Measurements from ENCODE around the gene CSNK1A1L. TPM values are rescaled to one million over a fixed set of nuclear protein-coding genes. Genes with fewer than 3 reads are reported as not detected.

Gene CSNK1A1L
- total RNA-seq, 1 experiment from 2014 or later, result not detected

- no peaks in the 10 kb centered on the region for H3K27me3 Mint-ChIP-seq (ENCODE audit: insufficient read depth, unreplicated experiment)
- Histone ChIP-seq H3K4me1 (no peaks in the 10 kb centered on the region), H3K36me3 (ENCODE audit: control insufficient read depth, insufficient read depth, low read length) (no peaks in the 10 kb centered on the region), H3K4me3 (ENCODE audit: low read depth, low read length) (no peak overlapping the region), H3K9me3 (no peaks in the 10 kb centered on the region), H3K27me3 (replicated peaks; ENCODE audit: control insufficient read depth, insufficient read depth, low read length) (no peaks in the 10 kb centered on the region)
- BruUV-seq (replicated peaks), result no TSS peak
- CTCF ChIA-PET, result no interaction called here
- no peak for DNase-seq
- TF ChIP-seq, protein P1, sequence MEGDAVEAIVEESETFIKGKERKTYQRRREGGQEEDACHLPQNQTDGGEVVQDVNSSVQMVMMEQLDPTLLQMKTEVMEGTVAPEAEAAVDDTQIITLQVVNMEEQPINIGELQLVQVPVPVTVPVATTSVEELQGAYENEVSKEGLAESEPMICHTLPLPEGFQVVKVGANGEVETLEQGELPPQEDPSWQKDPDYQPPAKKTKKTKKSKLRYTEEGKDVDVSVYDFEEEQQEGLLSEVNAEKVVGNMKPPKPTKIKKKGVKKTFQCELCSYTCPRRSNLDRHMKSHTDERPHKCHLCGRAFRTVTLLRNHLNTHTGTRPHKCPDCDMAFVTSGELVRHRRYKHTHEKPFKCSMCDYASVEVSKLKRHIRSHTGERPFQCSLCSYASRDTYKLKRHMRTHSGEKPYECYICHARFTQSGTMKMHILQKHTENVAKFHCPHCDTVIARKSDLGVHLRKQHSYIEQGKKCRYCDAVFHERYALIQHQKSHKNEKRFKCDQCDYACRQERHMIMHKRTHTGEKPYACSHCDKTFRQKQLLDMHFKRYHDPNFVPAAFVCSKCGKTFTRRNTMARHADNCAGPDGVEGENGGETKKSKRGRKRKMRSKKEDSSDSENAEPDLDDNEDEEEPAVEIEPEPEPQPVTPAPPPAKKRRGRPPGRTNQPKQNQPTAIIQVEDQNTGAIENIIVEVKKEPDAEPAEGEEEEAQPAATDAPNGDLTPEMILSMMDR (IDR thresholded peaks at IDR 0.05; ENCODE audit: insufficient read depth in 1 of 2, low read depth in 1 of 2, low read length in 1 of 2, severe bottlenecking in 1 of 2, unreplicated experiment in 1 of 2), result no peak
- no peaks in the 10 kb centered on the region for H3K36me3 Mint-ChIP-seq (ENCODE audit: insufficient read depth, unreplicated experiment)
- H3K4me1 Mint-ChIP-seq (ENCODE audit: low read depth, unreplicated experiment), result no peaks in the 10 kb centered on the region
- no peak overlapping the region for H3K27ac Mint-ChIP-seq (ENCODE audit: unreplicated experiment)
- intact Hi-C loops (cut with micrococcal nuclease; ENCODE audit: unreplicated experiment), result no loop called here
- POLR2A ChIA-PET, result no interaction called here
- H3K9me3 Mint-ChIP-seq (ENCODE audit: unreplicated experiment), result no peaks in the 10 kb centered on the region
- no peak overlapping the region for H3K4me3 Mint-ChIP-seq (ENCODE audit: unreplicated experiment)
Observed at GRCh38 chr13:37141011-37141410, 35.5 kb upstream of the CSNK1A1L start.

- no TSS peak for BruUV-seq (replicated peaks)
- CTCF ChIA-PET, result no interaction called here
- no peak overlapping the region for H3K27ac Mint-ChIP-seq (ENCODE audit: unreplicated experiment)
Observed at GRCh38 chr13:37139356-37139755, 33.9 kb upstream of the CSNK1A1L start.

GRCh38 chr13:37138926-37139325 is 33.5 kb upstream of the CSNK1A1L start:
- no peak for DNase-seq
- Histone ChIP-seq H3K4me3 (ENCODE audit: low read depth, low read length) (no peak overlapping the region), H3K27me3 (replicated peaks; ENCODE audit: control insufficient read depth, insufficient read depth, low read length) (no peaks in the 10 kb centered on the region), H3K36me3 (ENCODE audit: control insufficient read depth, insufficient read depth, low read length) (no peaks in the 10 kb centered on the region), H3K4me1 (peaks cover 7% of the 10 kb centered on the region; the same call in 1 of the 2 replicates), H3K9me3 (no peaks in the 10 kb centered on the region)
- TF ChIP-seq, protein P1 (IDR thresholded peaks at IDR 0.05; ENCODE audit: insufficient read depth in 1 of 2, low read depth in 1 of 2, low read length in 1 of 2, severe bottlenecking in 1 of 2, unreplicated experiment in 1 of 2), result no peak
- no TSS peak for BruUV-seq (replicated peaks)
- Mint-ChIP-seq H3K9me3 (ENCODE audit: unreplicated experiment) (no peaks in the 10 kb centered on the region), H3K4me3 (ENCODE audit: unreplicated experiment) (no peak overlapping the region), H3K27ac (ENCODE audit: unreplicated experiment) (no peak overlapping the region), H3K4me1 (ENCODE audit: low read depth, unreplicated experiment) (peaks cover 9% of the 10 kb centered on the region), H3K27me3 (ENCODE audit: insufficient read depth, unreplicated experiment) (no peaks in the 10 kb centered on the region), H3K36me3 (ENCODE audit: insufficient read depth, unreplicated experiment) (no peaks in the 10 kb centered on the region)
- CTCF ChIA-PET, result no interaction called here
- intact Hi-C loops (cut with micrococcal nuclease; ENCODE audit: unreplicated experiment), result no loop called here
- POLR2A ChIA-PET, result no interaction called here

More at GRCh38 chr13:37139356-37139755, 33.9 kb upstream of the CSNK1A1L start:
- DNase-seq, result no peak
- Mint-ChIP-seq H3K4me3 (ENCODE audit: unreplicated experiment) (no peak overlapping the region), H3K9me3 (ENCODE audit: unreplicated experiment) (no peaks in the 10 kb centered on the region), H3K27me3 (ENCODE audit: insufficient read depth, unreplicated experiment) (no peaks in the 10 kb centered on the region), H3K36me3 (ENCODE audit: insufficient read depth, unreplicated experiment) (no peaks in the 10 kb centered on the region), H3K4me1 (ENCODE audit: low read depth, unreplicated experiment) (peaks cover 5% of the 10 kb centered on the region)
- Histone ChIP-seq H3K4me1 (peaks cover 2% of the 10 kb centered on the region; the same call in 1 of the 2 replicates), H3K4me3 (ENCODE audit: low read depth, low read length) (no peak overlapping the region), H3K27me3 (replicated peaks; ENCODE audit: control insufficient read depth, insufficient read depth, low read length) (no peaks in the 10 kb centered on the region), H3K9me3 (no peaks in the 10 kb centered on the region), H3K36me3 (ENCODE audit: control insufficient read depth, insufficient read depth, low read length) (no peaks in the 10 kb centered on the region)
- intact Hi-C loops (cut with micrococcal nuclease; ENCODE audit: unreplicated experiment), result no loop called here
- TF ChIP-seq, protein P1 (IDR thresholded peaks at IDR 0.05; ENCODE audit: insufficient read depth in 1 of 2, low read depth in 1 of 2, low read length in 1 of 2, severe bottlenecking in 1 of 2, unreplicated experiment in 1 of 2), result no peak
- POLR2A ChIA-PET, result no interaction called here

Measured in Caco-2 (cell line).